GM19452 (cell line): ENCODE data around the gene GANAB.
A peak's percentile ranks its signal among the peaks of the same experiment; 100 is the strongest.
"Not testable (repeated sequence)": the region's sequence is repeated elsewhere in the genome, so short reads cannot be mapped to it uniquely, and the experiment has no call there.

Experiments used
- ATAC-seq: cut with Tn5 transposase; IDR thresholded peaks from one replicate; pipeline ENCODE4 v1.9.1; 2021; ENCODE audit not compliant: unreplicated experiment

GANAB gene

DNA sequence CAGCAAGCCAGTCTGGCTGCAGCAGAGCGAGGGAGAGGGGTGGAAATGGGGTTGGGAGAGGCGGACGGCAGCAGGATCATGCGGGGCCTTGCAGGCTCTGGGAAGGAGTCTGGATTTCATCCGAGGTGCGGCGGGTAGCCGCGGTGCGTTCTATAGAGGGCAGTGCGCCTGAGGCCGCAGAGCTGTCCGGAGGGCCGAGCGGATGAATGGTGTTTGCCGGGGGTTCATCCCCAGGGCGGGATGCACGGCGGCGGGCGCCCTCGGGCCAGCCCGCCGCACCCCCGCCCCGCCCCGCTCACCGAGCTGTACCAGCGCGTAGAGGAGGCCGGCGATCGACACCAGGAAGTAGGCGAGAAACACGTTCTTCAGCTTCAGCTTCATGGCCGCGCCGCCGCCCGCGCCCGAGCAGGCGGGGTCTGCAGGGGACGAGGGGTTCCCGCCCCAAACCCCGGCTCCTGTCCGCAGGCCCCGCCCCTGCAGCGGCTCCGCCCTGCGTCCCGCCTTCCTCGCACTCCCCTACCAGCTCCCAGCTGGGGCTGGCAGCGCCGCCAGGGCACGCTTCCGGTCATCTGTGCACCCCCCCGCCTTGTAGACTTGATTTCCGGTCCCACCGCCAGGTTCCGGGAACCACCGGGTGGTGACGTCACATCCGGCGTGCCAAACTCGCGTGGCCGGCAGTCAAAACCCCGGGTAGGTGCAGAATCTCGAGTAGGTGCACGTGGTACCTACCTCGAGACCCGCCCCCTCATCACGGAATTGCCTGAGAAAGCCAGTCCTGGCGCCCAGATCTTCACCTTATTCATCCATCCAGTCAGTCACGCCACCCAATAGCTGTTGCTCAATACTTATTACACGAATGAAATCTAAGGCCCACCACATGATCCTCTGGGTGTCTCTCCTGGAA, 24.6 kb downstream of the GANAB start, which contains the start of gene B3GAT3:
Gene B3GAT3, minus strand, starts transcription at position 420 of the 904 bp plus-strand sequence. Its CDS starts 39 bp downstream, at position 381.
- peak; percentile 94 for ATAC-seq

DNA sequence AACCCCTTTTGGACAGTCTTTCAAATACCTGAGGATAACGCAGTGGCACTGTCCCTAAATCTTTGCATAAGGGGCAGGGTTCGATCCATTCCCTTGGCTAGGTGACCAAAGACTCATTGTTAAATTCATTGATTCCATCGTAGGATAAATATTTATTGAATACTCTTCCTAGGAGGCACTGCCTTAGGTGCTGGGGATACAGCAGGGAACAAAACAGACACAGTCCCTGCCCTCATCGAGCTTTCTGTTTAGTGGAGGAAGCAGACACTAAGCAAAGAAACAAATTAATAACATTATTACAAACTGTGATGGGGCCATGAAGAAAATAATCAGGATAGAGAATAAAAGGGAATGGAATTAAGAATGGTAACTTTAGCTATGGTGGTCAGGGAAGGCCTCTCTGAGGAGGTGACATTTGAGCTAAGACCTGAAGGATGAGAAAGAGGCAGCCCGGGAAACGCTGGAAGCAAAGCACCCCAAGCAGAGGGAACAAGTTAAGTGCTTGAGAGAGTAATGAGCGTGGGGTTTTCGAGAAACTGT, 25.3 kb downstream of the GANAB start:
- ATAC-seq, result no peak

DNA sequence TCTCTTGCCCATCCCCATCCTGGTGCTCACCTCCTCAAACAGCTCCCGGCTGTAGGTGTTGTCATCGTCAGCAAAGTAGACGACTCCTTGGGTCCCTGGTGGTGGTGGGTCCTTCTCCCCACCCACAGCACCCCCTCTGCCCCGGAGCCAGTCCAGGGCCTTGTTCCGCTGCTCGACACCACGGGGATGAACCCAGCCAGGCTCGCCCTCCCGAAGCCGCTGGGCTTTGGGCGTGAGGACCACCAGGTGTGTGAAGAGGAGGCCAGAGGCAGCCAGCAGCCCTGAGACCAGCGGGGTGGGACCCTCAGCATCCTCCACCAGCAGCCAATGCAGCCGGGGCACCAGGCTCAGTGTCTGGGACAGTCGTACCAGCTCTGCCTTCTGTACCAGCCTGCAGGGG, 29.5 kb downstream of the GANAB start:
- not testable (repeated sequence) for ATAC-seq

DNA sequence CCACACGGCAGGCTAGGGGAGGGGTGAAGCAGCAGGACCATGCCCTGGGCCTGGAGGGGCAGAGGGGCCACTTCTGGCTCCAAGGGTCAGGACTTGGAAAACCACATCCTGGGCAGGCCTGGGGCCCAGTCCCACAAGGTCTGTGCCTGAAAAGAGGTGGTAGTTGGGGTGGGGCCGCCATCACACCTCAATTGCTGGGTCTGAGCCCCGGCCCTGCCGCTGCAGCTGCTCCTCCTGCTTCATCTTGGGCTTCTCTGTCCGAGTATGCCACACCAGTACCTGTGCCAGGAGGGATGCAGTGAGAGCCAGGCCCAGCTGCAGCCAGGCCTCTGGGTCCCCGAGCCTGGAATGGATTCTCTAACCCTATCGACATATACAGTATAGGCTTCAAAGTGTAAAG, 30.9 kb downstream of the GANAB start:
- ATAC-seq, result no peak

DNA sequence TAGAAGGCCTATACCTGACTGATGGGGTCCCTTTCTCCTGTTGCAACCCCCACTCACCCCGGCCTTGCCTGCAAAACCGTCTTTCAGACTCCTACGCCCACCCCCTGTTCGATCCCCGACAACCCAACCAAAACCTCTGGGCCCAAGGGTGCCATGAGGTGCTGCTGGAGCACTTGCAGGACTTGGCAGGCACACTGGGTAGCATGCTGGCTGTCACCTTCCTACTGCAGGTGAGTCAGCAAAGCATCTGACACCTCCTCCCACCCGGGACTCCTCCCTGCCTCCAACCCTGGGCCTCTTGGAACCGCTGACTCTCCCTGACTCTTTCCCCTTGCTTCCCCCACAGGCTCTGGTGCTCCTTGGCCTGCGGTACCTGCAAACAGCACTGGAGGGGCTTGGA, 32.1 kb downstream of the GANAB start:
- ATAC-seq, result no peak

DNA sequence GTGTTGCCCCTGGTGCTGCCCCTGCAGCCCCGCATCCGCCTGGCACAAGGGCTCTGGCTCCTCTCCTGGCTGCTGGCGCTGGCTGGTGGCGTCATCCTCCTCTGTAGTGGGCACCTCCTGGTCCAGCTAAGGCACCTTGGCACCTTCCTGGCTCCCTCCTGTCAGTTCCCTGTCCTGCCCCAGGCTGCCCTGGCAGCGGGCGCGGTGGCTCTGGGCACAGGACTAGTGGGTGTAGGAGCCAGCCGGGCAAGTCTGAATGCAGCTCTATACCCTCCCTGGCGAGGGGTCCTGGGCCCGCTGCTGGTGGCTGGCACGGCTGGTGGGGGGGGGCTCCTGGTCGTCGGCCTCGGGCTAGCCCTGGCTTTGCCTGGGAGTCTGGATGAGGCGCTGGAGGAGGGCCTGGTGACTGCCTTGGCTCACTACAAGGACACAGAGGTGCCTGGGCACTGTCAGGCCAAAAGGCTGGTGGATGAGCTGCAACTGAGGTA, 33.1 kb downstream of the GANAB start:
- no peak for ATAC-seq

DNA sequence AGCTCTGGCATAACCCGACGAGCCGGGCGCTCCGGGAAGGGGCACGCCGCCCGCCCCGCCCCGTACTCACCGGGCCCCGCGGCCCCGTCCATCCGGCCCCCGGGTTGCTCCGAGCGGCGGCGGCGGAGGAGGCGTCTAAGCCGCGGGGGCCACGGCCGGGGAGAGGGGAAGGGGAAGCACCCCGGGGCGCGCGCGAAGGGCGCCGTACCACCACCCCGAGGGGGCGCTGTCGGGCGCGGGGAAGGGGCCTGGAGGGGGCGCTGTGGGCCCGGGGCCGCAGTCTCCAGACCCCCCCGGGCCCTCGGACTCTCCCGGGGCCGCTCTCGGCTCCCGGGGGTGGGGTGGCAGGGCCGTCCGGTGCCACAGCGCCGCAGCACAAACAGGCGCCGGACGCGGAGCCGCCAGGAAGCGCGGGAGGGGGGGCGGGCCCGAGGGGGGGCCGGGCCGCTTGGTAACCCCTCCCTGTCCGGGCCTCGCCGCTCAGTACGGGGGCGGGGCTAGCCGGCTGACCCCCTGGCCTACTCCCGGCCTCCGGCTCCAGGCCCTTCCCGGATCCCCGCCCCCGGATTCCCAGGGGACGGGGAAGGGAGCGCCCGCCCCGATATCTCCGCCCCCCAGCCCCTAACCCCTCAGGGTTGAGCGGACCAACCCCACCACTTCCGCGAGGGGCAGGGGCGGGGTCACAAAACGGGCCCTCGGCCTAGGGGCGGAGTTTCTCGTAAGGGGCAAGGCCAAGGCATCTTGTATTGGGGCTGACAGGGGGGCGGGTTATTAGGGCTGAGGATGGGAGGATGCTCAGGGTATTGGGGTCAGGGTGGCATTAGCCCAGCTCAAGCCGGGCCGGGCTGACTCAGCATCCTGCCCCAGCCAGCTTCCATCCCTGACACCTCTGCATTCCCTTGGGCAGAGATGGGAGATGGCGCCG, 33.8 kb downstream of the GANAB start, which contains the start of the genes EML3 and ROM1:
Gene EML3, minus strand, starts transcription at position 410 of the 925 bp plus-strand sequence. Its CDS starts 318 bp downstream, at position 92.
Gene ROM1, plus strand, starts transcription at position 892 of the 925 bp plus-strand sequence. Its CDS starts 25 bp downstream, at position 917.
- ATAC-seq, result peak; percentile 65

DNA sequence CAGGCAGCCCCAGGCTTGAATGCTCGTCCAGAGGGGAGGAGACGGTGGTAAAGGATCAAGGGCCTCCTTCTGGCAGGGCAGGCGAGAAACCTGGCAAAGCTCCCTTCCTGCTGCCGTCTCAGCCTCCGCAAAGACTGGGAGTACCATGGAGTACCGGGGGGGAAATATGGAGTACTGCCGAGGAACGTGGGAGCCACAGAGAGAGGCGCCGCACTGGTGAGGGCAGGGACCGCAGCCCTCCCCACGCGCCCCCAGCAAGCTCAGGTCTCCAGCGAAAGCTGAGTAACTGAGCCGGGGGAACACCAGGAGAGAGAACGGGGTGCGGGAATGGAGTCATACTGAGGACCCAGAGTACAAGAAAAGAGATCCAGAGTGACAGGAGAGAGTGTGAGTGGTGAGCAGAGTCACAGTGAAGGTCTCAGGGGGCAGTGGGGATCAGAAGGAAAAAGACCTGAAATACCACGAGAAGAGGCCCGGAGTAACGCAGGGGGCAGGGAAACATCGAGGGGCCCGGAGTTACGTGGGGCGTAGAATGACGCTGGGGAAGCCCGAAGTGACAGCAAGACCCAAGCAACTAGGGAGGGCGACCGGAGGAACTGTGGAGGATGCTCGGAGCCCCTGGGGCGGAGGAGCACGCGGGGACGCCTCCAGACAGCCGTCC, 34.6 kb downstream of the GANAB start:
- peak; percentile 27 for ATAC-seq

DNA sequence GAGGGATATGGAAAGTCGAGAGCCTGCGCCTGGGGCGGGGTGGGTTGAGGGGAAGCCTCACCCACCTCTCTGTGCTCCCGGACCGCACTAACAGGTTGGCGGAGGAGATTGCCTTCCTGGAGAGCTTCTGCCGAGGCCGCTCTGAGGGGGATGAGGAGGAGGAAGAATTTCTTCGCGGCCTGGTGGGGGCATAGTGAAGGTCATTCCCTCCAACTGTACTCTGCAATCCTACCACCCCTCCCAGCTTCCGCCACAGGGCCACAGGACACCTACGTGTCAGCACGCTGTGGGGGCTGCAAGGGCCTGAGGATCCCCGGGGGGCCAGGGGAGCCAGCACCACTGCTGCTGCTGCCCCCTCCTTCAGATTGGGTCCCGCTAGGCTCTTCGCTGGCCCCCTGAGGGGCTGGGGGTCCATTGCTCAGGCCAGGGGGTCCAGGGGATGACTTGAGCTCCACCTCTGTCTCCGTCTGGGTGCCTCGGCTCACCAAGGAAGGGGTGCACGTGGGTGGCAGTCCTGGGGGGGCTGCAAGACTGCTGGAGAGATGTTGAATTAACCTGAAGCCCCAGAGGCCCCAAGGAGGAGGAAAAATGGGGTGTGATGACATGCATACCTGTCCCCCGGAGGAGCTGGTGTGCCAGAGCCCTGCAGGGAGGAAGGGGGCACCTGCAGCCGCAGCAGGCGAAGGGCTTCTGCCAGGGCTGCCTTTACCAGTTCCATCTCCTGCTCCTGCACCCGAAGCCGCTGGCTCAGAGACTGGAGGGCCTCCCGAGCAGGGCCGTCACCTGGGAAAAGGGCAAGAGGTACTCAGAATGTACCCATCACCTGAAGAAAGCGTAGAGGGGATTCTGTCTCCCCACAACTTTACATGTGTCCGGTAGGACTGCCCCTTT, 35.4 kb downstream of the GANAB start:
- ATAC-seq, result no peak

DNA sequence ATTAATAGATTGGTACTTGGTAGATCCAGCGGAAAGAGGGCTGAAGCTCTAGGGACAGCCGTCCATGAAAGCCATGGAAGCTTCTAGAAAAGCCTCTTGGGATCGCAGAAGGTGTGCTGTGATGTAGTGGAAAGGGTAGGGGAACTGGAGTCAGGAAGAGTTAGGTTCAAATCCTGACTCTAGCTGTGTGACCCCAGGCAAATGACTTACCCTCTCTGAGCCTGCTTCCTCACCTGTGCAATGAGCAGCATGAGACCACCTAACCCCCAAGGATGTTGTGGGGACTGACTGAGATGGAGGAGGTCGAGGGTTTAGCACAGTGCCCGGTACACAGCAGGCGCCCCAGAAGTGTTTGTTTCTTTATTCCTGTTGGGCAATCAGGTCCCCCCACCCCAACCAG, 36.0 kb downstream of the GANAB start:
- no peak for ATAC-seq

DNA sequence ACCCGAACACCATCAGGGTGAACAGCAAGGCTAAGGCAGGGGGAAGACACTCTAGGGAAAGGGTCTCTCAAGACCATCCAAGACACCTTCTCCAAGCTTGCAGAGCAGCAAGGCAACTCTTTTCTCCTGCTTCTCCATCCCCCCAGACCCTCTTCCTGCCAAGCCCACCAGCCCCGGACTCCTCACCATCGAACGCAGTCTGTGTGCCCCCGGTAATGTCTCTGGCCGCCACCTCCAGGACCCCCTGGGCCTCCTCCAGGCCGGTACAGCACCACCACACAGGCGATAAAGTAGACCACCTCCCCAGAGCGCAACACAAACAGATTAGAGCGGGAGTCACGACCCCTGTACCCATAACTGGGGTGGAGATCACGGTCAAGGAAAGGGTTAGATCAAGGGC, 37.6 kb downstream of the GANAB start:
- ATAC-seq, result no peak

DNA sequence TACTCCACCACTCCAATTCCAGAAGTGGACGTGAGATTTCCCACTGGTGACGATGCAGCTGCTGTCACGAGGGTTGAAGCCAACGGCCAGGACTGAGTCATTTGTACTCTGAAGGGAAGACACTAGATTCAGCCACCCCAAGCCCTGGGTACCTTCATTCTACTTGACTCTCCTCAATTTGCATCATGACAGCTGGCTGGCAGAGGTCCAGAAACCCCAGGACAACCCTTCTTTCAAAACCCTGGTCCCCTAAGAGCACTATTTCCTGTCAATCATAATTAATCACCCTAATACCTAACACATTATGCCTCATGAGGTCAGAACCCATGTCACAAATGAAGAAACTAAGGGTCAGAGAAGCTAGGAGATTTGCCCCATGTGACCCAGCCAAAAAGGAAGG, 38.7 kb downstream of the GANAB start:
- ATAC-seq, result no peak

DNA sequence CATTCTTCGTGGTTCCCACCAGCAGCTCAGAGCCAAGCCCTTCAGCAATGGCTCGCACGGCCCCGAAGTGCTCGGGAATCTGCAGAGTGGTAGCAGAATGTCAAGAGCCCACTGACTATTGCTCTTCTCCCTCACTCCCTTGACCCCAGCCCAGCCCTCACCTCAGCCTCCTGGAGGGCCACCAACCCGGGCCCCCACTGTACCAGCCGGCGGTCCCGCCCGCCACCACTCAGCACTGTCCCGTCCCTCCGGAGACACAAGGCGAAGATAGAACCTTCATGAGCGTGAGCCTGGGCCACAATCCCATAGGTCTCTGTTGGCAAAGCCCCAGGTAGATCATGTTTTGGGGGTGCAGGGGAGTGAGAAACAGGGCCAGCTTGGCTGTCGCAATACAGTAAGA, 40.5 kb downstream of the GANAB start:
- ATAC-seq, result no peak

DNA sequence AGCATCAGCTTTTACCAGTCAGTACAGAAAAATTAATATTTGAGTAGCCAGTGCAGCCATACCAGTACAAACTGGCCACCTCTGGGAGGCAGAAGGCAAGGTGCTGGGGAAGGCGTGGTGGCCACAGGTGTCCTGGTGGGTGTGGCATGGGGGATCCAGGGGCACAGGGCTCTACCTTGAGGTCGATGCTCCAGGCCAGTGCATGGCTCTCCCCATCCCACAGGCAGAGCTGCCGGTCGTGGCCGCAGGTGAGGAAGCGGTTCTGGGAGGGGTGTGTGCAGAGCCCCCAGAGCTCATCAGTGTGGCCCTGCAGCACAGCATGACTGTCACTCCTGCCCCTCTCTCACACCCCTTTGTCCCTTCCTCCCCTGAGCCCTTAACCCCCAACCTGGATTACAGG, 40.9 kb downstream of the GANAB start:
- no peak for ATAC-seq

DNA sequence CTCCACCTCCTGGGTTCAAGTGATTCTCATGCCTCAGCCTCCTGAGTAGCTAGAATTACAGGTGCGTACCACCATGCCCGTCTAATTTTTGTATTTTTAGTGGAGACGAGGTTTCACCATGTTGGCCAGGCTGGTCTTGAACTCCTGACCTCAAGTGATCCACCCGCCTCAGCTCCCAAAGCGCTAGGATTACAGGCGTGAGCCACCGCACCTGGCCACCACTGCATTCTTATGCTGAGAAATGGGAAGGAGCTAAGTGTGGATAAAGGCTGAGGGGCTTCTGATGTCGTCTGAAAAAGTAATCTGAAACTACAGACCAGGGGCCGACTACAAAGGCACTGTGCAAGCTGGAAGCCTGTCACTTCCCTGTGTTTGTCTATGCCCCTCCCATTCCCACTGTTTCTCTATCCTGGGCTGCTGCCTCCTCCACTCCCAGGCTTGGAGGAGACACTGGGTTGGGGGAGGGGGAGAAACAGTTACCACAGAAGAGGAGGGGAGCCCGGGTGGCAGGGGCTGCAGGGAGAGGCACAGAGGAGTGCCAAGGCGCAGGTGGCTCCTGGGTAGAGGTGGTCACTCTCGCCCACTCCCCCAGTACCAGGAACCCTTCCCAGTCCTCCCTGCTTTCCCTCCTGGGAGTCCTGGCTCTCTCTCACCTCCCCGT, 41.8 kb downstream of the GANAB start:
- ATAC-seq, result no peak

DNA sequence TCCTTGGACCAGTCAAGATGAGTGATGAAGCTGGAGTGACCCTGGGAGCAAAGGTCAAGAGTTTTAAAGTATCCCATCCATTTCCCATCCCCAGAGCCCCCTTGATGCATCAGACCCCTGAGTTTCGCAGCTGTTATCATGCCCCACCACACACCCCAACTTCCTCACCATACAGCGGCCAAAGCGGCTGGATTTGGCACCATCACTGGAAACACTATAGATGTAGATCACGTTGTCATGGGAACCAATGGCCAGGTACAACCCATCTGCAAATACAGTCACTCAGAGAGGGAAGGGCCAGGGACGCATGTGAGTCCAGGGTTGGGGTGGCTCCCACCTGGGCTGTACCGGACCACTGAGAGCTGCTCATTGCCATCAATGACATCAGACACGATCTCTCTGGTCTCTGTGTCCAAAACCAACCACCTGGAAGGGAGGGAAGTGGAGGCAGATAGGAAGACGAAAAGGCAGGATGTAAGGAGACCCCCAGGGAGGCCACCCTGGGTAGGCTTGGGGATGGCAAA, 42.6 kb downstream of the GANAB start:
- no peak for ATAC-seq

DNA sequence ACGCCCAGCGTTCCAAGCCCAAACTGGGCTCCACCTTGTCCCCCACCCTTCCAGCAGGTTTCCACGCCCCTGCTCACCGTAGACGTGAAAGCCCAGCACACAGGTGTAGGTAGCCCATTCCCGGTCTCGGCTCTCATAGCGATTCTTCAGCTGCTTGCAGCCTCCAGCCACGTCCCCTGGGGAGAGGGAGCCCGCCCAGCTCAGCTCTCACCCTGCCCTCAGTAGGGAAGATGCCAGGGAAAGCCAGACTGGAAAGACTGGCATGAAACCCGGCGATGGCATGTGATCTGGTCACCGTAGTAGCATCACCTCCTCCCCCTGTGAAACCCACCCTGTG, 43.4 kb downstream of the GANAB start:
- ATAC-seq, result no peak

DNA sequence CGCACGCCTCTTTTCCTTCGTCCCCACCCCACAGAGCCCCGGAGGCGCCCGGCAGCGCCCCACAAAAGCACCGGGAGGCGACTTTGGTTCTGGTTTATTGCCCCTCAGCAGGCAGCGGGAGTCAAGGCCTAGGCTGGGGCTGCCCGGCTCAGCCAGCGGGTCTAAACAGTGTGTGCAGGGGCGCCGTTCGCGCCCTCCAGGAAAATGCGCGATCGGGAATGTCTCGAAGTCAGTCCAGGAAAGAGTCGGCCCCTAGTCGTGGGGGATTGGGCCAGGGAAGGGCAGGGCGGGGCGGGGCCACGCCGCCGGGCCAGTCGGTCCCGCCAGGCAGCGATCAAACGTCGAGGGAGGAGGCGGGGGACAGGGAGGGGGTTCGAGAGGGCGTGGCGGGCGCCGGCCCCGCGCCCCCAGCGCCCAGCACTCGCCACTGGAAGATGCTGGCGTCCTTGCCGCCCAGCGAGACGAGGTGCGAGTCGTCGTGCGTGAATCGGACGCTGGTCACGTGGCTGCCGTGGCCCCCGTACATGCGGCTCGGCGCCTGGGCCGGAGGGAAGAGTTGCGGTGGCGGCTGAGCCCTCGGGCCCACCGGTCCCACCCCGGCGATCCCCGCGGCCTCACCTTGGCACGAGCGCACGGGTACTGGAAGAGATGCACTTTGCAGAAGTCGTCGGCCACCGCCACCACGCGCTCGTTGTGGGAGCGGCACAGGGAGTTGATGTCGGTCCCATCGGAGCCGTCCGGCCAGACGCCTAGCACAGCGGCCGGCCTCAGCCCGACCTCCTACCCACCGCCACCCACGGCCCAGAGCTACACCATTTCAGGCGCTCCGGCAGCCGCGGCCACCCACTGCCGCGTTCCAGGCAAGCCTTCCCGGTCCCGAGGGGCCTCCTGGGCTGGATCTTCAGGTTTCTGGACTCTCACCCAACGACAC, 44.0 kb downstream of the GANAB start:
- ATAC-seq, result no peak
